Activated B cell treated with CpG ODN at 0.5 μM for 24 hours (primary cell): ENCODE measurements around the gene LRRC66. TPM values are rescaled to one million over a fixed set of nuclear protein-coding genes. Genes with fewer than 3 reads are reported as not detected.

ENCODE experiments used
- ATAC-seq: fragments of 200-7000 bp; cut with Tn5 transposase; one replicate; pipeline ENCODE4 v1.10.0; 2021; ENCODE audit warnings: low read depth, mild to moderate bottlenecking, moderate library complexity
- CTCF ChIA-PET: fragments of 350-600 bp; sonication (Branson Sonifier 250); formaldehyde crosslinking; loops from one replicate; lab custom pipeline; 2021; ENCODE audit warnings: antibody characterized with exemption; lab: Charles Lee
- POLR2A ChIA-PET: fragments of 350-600 bp; sonication (Branson Sonifier 250); formaldehyde crosslinking; loops from one replicate; lab custom pipeline; 2021; ENCODE audit warnings: antibody characterized with exemption; lab: Charles Lee
- DNase-seq: peaks from one replicate; pipeline ENCODE4 v3.0.0; 2022
- H3K27ac Mint-ChIP-seq: one replicate; pipeline ENCODE4 v1.8.0; 2020; ENCODE audit warnings: mixed read lengths
- H3K27me3 Mint-ChIP-seq: one replicate; pipeline ENCODE4 v1.8.0; 2021; ENCODE audit warnings: mixed read lengths
- H3K36me3 Mint-ChIP-seq: one replicate; pipeline ENCODE4 v1.8.0; 2021; ENCODE audit warnings: low read depth, mixed read lengths
- H3K4me1 Mint-ChIP-seq: one replicate; pipeline ENCODE4 v1.8.0; 2021; ENCODE audit warnings: mixed read lengths
- H3K4me3 Mint-ChIP-seq: one replicate; pipeline ENCODE4 v1.8.0; 2020; ENCODE audit warnings: mild to moderate bottlenecking, mixed read lengths
- H3K9me3 Mint-ChIP-seq: one replicate; pipeline ENCODE4 v1.8.0; 2020; ENCODE audit warnings: mixed read lengths
- CTCF ChIP-seq: fragments of 200-600 bp; IDR thresholded peaks from one replicate; pipeline ENCODE4 v1.8.0; 2022; ENCODE audit warnings: antibody characterized with exemption, mild to moderate bottlenecking
- intact Hi-C: fragments of 100-400 bp; cut with micrococcal nuclease; formaldehyde crosslinking; loops from one replicate; pipeline ENCODE4 v1.15.1; 2024
- total RNA-seq: library from RNA; stranded (reverse); gene quantifications from 2 replicates; pipeline ENCODE4 v1.2.3, GENCODE V29; 2022

LRRC66 gene
- total RNA-seq, 1 donor from 2014 or later = 0.47 TPM

- TF ChIP-seq CTCF = no peak
- Mint-ChIP-seq H3K27me3 (peaks cover 20% of the 10 kb centered on the region), H3K4me3 (no peak overlapping the region), H3K4me1 (peaks cover 26% of the 10 kb centered on the region), H3K36me3 (no peaks in the 10 kb centered on the region), H3K9me3 (no peaks in the 10 kb centered on the region), H3K27ac (no peak overlapping the region)
- DNase-seq (no peak), ATAC-seq (no peak)
- ChIA-PET CTCF (no interaction called here), POLR2A (interaction anchor here (2.2 kb wide), 1 partner anchor 17 kb away, joined by 5 read pairs; the partner anchor contains the start of gene SGCB)
- intact Hi-C loops = loop anchor here (5.0 kb wide), 1 partner anchor 808 kb away; the partner anchor contains the start of gene RASL11B
Measured at GRCh38 chr4:52054254-52054653, 34.1 kb upstream of the LRRC66 start.

GRCh38 chr4:52052475-52052780, 32.3 kb upstream of the LRRC66 start:
- Mint-ChIP-seq H3K4me3 (peak overlapping the region; percentile 88), H3K4me1 (peaks cover 26% of the 10 kb centered on the region), H3K9me3 (no peaks in the 10 kb centered on the region), H3K36me3 (no peaks in the 10 kb centered on the region), H3K27me3 (peaks cover 30% of the 10 kb centered on the region), H3K27ac (peak overlapping the region; percentile 48)
- intact Hi-C loops = loop anchor here (1.0 to 5.0 kb wide), 2 partner anchors 208 to 810 kb away; partner anchors contain the start of gene RASL11B
- ChIA-PET CTCF (no interaction called here), POLR2A (interaction anchor here (2.2 to 2.3 kb wide), 2 partner anchors 15 to 209 kb away, joined by 5 to 9 read pairs; partner anchors contain the start of genes DCUN1D4 and SGCB)
- DNase-seq = no peak
- no peak for TF ChIP-seq CTCF
- ATAC-seq = peak; percentile 67

GRCh38 chr4:52051615-52052474, 31.7 kb upstream of the LRRC66 start:
- CTCF ChIA-PET = no interaction called here
- peak overlapping the region; percentile 88 for H3K4me3 Mint-ChIP-seq
- H3K27ac Mint-ChIP-seq = peak overlapping the region; percentile 51
- TF ChIP-seq CTCF = no peak
- intact Hi-C loops = loop anchor here (1.0 to 5.0 kb wide), 4 partner anchors 14 to 810 kb away; partner anchors contain the start of genes RASL11B and SGCB
- DNase-seq = peak; percentile 31
- H3K9me3 Mint-ChIP-seq = no peaks in the 10 kb centered on the region
- H3K27me3 Mint-ChIP-seq = peaks cover 36% of the 10 kb centered on the region
- H3K4me1 Mint-ChIP-seq = peaks cover 26% of the 10 kb centered on the region
- ATAC-seq = peak; percentile 43
- POLR2A ChIA-PET = interaction anchor here (1.7 to 2.3 kb wide), 3 partner anchors 14 to 209 kb away, joined by 5 to 9 read pairs (median 5); partner anchors contain the start of genes DCUN1D4 and SGCB
- H3K36me3 Mint-ChIP-seq = no peaks in the 10 kb centered on the region

- Mint-ChIP-seq H3K4me1 (peaks cover 26% of the 10 kb centered on the region), H3K4me3 (peak within 1 kb of the TSS; percentile 88), H3K27me3 (peaks cover 41% of the 10 kb centered on the region), H3K36me3 (no peaks in the 10 kb centered on the region), H3K9me3 (no peaks in the 10 kb centered on the region), H3K27ac (peak within 1 kb of the TSS; percentile 51)
- peak; percentile 75 for ATAC-seq
- no peak for DNase-seq
- CTCF ChIA-PET = no interaction called here
- POLR2A ChIA-PET = interaction anchor here (1.7 to 2.3 kb wide), 2 partner anchors 13 to 208 kb away, joined by 5 to 9 read pairs; partner anchors contain the start of genes DCUN1D4 and SGCB
- no peak for TF ChIP-seq CTCF
- intact Hi-C loops = loop anchor here (1.0 to 5.0 kb wide), 3 partner anchors 13 to 811 kb away; partner anchors contain the start of genes RASL11B and SGCB
Measured at GRCh38 chr4:52051213-52051614, 31.1 kb upstream of the LRRC66 start, which contains the start of gene SPATA18. Gene SPATA18, plus strand, starts transcription at chr4:52051304. Its CDS starts 401 bp downstream, at chr4:52051705.

GRCh38 chr4:52049266-52049665, 29.1 kb upstream of the LRRC66 start:
- DNase-seq = no peak
- Mint-ChIP-seq H3K27ac (no peak overlapping the region), H3K9me3 (no peaks in the 10 kb centered on the region), H3K4me3 (no peak overlapping the region), H3K36me3 (no peaks in the 10 kb centered on the region), H3K4me1 (peaks cover 26% of the 10 kb centered on the region), H3K27me3 (peaks cover 44% of the 10 kb centered on the region)
- ATAC-seq = no peak
- TF ChIP-seq CTCF = no peak
- intact Hi-C loops = no loop called here
- ChIA-PET POLR2A (no interaction called here), CTCF (no interaction called here)
